Measurements from ENCODE around the gene ESPL1. TPM values are rescaled to one million over a fixed set of nuclear protein-coding genes. Genes with fewer than 3 reads are reported as not detected.

The ESPL1 gene
- total and polyA plus RNA-seq, 2 of the 8 experiments (the other 6 are each of a cell fraction or from before 2014, with no cell fraction given): 31.8 to 52.7 TPM

DNA sequence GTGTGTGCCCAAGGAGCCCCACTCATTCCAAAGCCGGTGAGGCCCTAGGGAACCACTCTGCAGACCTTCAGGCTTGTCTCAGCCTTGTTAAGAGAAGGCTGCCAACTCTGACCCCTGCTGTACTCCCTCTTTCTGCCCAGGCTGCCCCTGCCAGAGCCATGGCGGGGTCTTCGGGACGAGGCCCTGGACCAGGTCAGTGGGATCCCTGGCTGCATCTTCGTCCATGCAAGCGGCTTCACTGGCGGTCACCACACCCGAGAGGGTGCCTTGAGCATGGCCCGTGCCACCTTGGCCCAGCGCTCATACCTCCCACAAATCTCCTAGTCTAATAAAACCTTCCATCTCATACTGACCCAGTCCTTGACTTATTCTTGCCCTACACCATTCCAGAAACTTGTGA lies 38.7 kb downstream of the ESPL1 start:
- peaks cover 28 to 58% (median 40%) of the 10 kb centered on the region in 4 experiments for H3K36me3 ChIP-seq (ENCODE audit: control insufficient read depth in 2 of 4, insufficient read depth in 4 of 4, low read length in 3 of 4)

More for the DNA sequence above, 38.7 kb downstream of the ESPL1 start:
- Histone ChIP-seq H2AK5ac (ENCODE audit: low read depth, low read length) (no peak overlapping the region), H4K5ac (ENCODE audit: insufficient read length, low read depth, low read length) (no peak overlapping the region), H2BK20ac (ENCODE audit: low read length) (no peak overlapping the region), H2BK12ac (ENCODE audit: low read depth, low read length) (no peak overlapping the region), H3K14ac (ENCODE audit: insufficient read length) (no peak overlapping the region), H2BK15ac (ENCODE audit: low read length) (no peak overlapping the region), H3K9me3 (ENCODE audit: insufficient read depth in 2 of 2, low read depth in 1 of 2, low read length in 1 of 2) (no peaks in the 10 kb centered on the region), H3K4me3 (ENCODE audit: extremely low read depth in 1 of 4, insufficient read depth in 2 of 4, low read depth in 3 of 4, low read length in 4 of 4) (no peak overlapping the region), H4K8ac (ENCODE audit: extremely low read depth, insufficient read depth, low read length) (no peak overlapping the region), H4K20me1 (replicated peaks in 1 of 2; ENCODE audit: control insufficient read depth in 1 of 2, insufficient read depth in 2 of 2, low read length in 2 of 2) (peaks cover 4 to 7% of the 10 kb centered on the region in 2 experiments), H3K23me2 (ENCODE audit: low read depth, low read length) (no peaks in the 10 kb centered on the region), H3K79me1 (ENCODE audit: low read depth, low read length) (peaks cover 2% of the 10 kb centered on the region; the same call in 1 of the 2 replicates), H3K56ac (replicated peaks; ENCODE audit: insufficient read length, low read depth, low read length) (no peak overlapping the region), H3K4me1 (replicated peaks in 1 of 4; ENCODE audit: control insufficient read depth in 3 of 4, insufficient read depth in 4 of 4, low read length in 3 of 4) (no peaks in the 10 kb centered on the region), H3K23ac (ENCODE audit: insufficient read length) (no peak overlapping the region), H3K4me2 (ENCODE audit: insufficient read depth in 1 of 2, low read depth in 2 of 2, low read length in 2 of 2) (no peak overlapping the region), H4K91ac (replicated peaks; ENCODE audit: insufficient read length, low read length) (no peak overlapping the region), H3K18ac (ENCODE audit: extremely low read depth, low read length) (no peak overlapping the region), H2AFZ (ENCODE audit: low read length) (no peak overlapping the region), H3K4ac (replicated peaks; ENCODE audit: insufficient read length, low read depth, low read length) (no peak overlapping the region), H3K9ac (replicated peaks in 1 of 4; ENCODE audit: extremely low read depth in 1 of 4, low read depth in 3 of 4, low read length in 3 of 4) (no peak overlapping the region), H3K27ac (ENCODE audit: low read depth, low read length) (no peak overlapping the region), H3K27me3 (replicated peaks in 1 of 4; ENCODE audit: control insufficient read depth in 3 of 4, extremely low read depth in 1 of 4, insufficient read depth in 3 of 4, low read length in 3 of 4) (no peaks in the 10 kb centered on the region), H3K79me2 (ENCODE audit: control insufficient read depth in 1 of 2, insufficient read depth in 2 of 2, low read length in 2 of 2) (no peaks in the 10 kb centered on the region; a peak in 1 of 4 replicates), H2BK120ac (replicated peaks; ENCODE audit: low read depth, low read length) (no peak overlapping the region), H2BK5ac (ENCODE audit: low read depth, low read length) (no peak overlapping the region)
- TF ChIP-seq RXRA (IDR thresholded peaks at IDR 0.05; ENCODE audit: insufficient read depth, low read depth, low read length) (no peak), JUN (IDR thresholded peaks at IDR 0.05; ENCODE audit: low read depth, low read length) (no peak), TEAD4 (IDR thresholded peaks at IDR 0.05; ENCODE audit: low read depth, low read length) (no peak), RAD21 (IDR thresholded peaks at IDR 0.05 in 1 of 2, conservative IDR thresholded peaks at IDR 0.05 in 1 of 2; ENCODE audit: low read depth in 2 of 2, low read length in 2 of 2) (no peak), BACH1 (IDR thresholded peaks at IDR 0.05; ENCODE audit: low read length) (no peak), TAF1 (IDR thresholded peaks at IDR 0.05; ENCODE audit: low read depth, low read length) (no peak), POLR2AphosphoS5 (IDR thresholded peaks at IDR 0.05; ENCODE audit: low read depth, low read length) (no peak), TBP (IDR thresholded peaks at IDR 0.05; ENCODE audit: low read depth, low read length) (no peak)
- CTCF ChIA-PET (ENCODE audit: partially characterized antibody): no interaction called here
- DNase-seq (ENCODE audit: low read depth in 1 of 2, low spot score in 2 of 2) (no peak), FAIRE-seq (no peak)
- WGBS, 2 experiments (ENCODE audit: extremely low coverage in 1 of 2, insufficient coverage in 1 of 2, insufficient read length in 1 of 2, insufficient replicate concordance in 2 of 2, low coverage in 1 of 2, low lambda C conversion rate in 2 of 2, missing lambda C conversion rate in 1 of 2): 96% methylated on average over 10 of the region's 10 CpGs; no CpG with 5 or more reads in 1 of the 2 experiments
- POLR2A ChIA-PET (ENCODE audit: partially characterized antibody): interaction anchor here (0.6 to 2.1 kb wide), 4 partner anchors 8 to 245 kb away, joined by 3 to 10 read pairs (median 4); partner anchors contain the start of gene AAAS
